ENCODE data around the gene CASS4.

GRCh38 chr20:56433880-56434255 lies 21.8 kb downstream of the CASS4 start:
- TF ChIP-seq, protein P1, sequence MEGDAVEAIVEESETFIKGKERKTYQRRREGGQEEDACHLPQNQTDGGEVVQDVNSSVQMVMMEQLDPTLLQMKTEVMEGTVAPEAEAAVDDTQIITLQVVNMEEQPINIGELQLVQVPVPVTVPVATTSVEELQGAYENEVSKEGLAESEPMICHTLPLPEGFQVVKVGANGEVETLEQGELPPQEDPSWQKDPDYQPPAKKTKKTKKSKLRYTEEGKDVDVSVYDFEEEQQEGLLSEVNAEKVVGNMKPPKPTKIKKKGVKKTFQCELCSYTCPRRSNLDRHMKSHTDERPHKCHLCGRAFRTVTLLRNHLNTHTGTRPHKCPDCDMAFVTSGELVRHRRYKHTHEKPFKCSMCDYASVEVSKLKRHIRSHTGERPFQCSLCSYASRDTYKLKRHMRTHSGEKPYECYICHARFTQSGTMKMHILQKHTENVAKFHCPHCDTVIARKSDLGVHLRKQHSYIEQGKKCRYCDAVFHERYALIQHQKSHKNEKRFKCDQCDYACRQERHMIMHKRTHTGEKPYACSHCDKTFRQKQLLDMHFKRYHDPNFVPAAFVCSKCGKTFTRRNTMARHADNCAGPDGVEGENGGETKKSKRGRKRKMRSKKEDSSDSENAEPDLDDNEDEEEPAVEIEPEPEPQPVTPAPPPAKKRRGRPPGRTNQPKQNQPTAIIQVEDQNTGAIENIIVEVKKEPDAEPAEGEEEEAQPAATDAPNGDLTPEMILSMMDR (IDR thresholded peaks at IDR 0.05), result no peak
- TF ChIP-seq EZH2 (IDR thresholded peaks at IDR 0.05), result no peak
